Rectal smooth muscle tissue (tissue), 1 donor: Measurements from ENCODE around the gene PARP9.
"Not testable (repeated sequence)": the region's sequence is repeated elsewhere in the genome, so short reads cannot be mapped to it uniquely, and the experiment has no call there.

Experiments
- H3K27ac ChIP-seq: one replicate; pipeline ENCODE4 v1.7.0; 2013; ENCODE audit warnings: low read depth, low read length, inconsistent platforms
- H3K27me3 ChIP-seq: one replicate; pipeline ENCODE4 v1.7.0; 2013; ENCODE audit warnings: low read length; ENCODE audit not compliant: control insufficient read depth, insufficient read depth
- H3K36me3 ChIP-seq: one replicate; pipeline ENCODE4 v1.7.0; 2013; ENCODE audit warnings: low read length; ENCODE audit not compliant: control insufficient read depth, insufficient read depth
- H3K4me1 ChIP-seq: one replicate; pipeline ENCODE4 v1.7.0; 2013; ENCODE audit warnings: low read length; ENCODE audit not compliant: control insufficient read depth, insufficient read depth
- H3K4me3 ChIP-seq: one replicate; pipeline ENCODE4 v1.7.0; 2013; ENCODE audit warnings: low read length
- H3K9ac ChIP-seq: one replicate; pipeline ENCODE4 v1.7.0; 2013; ENCODE audit warnings: low read length

Gene PARP9

DNA sequence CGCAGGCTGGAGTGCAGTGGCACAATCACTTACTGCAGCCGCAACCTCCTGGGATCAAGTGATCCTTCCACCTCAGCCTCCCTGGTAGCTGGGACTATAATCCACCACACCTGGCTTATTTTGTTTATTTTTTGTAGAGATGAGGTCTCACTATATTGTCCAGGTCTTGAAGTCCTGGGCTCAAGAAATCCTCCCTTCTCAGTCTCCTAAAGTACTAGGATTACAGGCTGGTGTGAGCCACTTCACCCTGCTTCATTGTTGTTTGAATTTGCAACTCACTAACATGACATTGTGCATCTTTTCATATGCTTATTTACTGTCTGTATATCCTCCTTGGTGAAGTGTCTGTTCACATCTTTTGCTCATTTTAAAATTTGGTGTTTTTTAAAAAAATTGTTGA, 23.5 kb upstream of the PARP9 start:
- Histone ChIP-seq H3K36me3 (no peaks in the 10 kb centered on the region), H3K27ac (no peak overlapping the region), H3K27me3 (no peaks in the 10 kb centered on the region), H3K9ac (no peak overlapping the region), H3K4me3 (no peak overlapping the region), H3K4me1 (no peaks in the 10 kb centered on the region)

DNA sequence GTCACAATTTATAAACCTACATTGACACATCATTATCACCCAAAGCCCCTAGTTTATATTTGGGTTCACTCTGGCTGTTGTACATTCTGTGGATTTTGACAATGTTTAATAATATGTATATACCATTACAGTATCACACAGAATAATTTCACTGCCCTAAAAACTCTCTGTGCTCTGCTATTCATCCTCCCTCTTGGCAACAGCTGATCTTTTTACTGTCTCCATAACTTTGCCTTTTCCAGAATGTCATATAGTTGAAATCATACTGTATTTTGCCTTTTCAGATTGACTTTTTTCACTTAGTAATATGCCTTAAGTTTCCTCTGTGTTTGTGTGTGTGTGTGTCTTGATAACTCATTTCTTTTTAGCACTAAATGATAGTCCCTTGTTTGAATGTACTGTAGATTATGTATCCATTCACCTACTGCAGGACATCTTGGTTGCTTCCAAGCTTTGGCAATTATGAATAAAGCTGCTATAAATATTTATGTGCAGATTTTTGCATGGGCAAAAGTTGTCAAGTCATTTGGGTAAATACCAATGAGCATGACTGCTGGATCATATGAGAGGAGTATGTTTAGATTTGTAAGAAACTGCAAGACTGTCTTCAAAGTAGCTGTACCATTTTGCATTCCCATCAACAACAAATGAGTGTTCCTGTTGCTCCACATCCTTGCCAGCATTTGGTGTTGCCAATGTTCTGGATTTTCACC, 22.8 kb upstream of the PARP9 start:
- no peaks in the 10 kb centered on the region for H3K27me3 ChIP-seq
- no peak overlapping the region for H3K9ac ChIP-seq
- no peaks in the 10 kb centered on the region for H3K36me3 ChIP-seq
- H3K4me1 ChIP-seq: no peaks in the 10 kb centered on the region
- no peak overlapping the region for H3K4me3 ChIP-seq
- H3K27ac ChIP-seq: no peak overlapping the region

DNA sequence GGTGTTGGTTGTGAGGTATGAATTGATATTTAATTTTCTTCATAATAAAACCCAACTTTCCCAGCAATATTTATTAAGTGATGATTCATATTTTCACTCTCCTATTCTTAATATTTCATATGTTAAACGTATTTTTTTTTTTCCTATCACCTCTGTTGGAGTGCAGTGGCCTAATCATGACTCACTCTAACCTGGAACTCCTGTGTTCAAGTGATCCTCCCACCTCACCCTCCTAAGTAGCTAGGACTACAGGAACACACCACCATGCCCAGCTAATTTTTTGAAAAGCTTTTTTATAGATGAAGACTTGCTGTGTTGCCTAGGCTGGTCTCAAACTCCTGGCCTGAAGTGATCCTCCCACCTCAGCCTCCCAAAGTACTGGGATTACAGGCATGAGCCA, 22.0 kb upstream of the PARP9 start:
- no peaks in the 10 kb centered on the region for H3K4me1 ChIP-seq
- H3K27me3 ChIP-seq: no peaks in the 10 kb centered on the region
- H3K36me3 ChIP-seq: no peaks in the 10 kb centered on the region
- no peak overlapping the region for H3K9ac ChIP-seq
- H3K27ac ChIP-seq: no peak overlapping the region
- H3K4me3 ChIP-seq: no peak overlapping the region

DNA sequence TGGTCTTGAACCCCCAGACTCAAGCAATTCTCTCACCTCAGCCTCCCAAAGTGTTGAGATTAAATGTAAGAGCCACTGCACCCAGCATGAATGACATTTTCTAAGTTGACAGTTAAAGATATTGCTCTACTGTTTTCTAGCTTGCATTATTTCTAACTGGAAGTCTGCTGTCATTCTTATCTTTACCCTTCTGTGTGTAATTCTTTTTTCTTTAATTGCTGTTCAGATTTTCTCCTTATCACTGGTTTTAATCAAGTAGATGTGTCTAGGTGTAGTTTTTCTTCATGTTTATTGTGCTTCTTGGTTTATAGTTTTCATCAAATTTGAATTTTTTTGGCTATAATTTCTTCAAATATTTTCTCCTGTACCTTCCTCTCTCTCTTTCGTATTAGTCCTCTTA, 18.3 kb upstream of the PARP9 start:
- H3K27ac ChIP-seq: no peak overlapping the region
- H3K9ac ChIP-seq: no peak overlapping the region
- no peak overlapping the region for H3K4me3 ChIP-seq
- H3K4me1 ChIP-seq: no peaks in the 10 kb centered on the region
- H3K27me3 ChIP-seq: no peaks in the 10 kb centered on the region
- no peaks in the 10 kb centered on the region for H3K36me3 ChIP-seq

DNA sequence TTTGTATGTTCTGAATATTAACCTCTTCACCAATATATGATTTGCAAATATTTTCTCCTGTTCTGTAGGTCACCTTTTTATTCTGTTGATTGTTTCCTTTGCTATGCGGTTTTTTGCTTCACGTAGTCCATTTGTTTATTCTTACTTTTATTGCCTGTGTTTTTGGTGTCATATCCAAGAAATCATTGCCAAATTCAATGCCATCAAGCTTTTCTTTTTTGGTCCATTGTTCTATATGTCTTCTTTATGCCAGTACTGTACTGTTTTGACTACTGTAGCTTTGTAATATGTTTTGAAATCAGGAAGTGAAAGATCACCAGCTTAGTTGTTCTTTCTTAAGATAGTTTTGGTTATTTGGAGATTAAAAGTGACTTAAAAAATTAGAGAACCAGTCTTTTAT, 17.5 kb upstream of the PARP9 start:
- Histone ChIP-seq H3K36me3 (no peaks in the 10 kb centered on the region), H3K4me3 (no peak overlapping the region), H3K27me3 (no peaks in the 10 kb centered on the region), H3K9ac (no peak overlapping the region), H3K4me1 (no peaks in the 10 kb centered on the region), H3K27ac (no peak overlapping the region)

DNA sequence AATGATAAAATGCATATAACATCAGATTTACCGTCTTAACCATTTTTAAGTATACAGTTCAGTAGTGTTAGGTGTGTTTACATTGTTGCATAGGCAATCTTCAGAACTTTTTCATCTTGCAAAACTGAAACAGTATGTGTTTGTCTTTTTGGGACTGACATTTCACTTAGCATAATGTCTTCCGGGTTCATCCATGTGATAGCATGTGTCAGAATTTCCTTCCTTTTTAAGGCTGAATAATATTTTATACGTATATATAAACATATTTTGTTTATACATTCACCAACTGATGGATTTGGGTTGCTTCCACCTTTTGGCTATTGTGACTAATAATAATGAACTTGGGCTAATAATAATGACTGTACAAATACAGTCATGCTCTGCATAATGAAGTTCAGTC, 16.4 kb upstream of the PARP9 start:
- Histone ChIP-seq H3K27ac (no peak overlapping the region), H3K9ac (no peak overlapping the region), H3K27me3 (no peaks in the 10 kb centered on the region), H3K4me3 (no peak overlapping the region), H3K36me3 (no peaks in the 10 kb centered on the region), H3K4me1 (no peaks in the 10 kb centered on the region)

DNA sequence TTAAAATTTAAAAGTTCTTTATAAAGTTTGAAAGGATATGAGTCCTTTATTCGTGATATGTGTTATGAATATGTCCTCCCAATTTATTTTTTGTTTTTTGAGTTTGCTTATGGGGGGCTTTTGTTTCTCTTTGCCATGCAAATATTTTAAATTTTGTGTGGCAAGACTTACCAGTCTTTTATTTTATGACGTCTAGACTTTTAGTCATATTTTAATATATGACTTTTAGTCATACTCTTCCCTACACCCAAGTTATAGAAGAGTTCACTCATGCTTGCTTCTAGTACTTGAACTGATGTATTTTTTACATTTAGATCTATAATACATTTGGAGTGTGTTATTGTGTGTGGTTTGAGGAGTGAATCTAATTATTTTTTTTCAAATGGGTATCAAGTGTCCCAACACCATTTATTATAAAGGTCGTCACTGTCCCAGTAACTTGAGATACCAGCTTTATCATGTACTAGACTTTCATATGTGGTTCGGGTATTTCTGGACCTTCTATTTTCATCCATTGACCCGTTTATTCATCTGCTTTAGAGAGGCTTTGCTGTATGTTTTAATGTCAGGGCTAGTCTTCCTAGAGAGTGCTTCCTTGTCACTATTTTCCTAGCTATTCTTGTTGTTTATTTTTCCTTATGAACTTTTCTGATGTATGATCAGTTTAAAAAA, 14.1 kb upstream of the PARP9 start:
- Histone ChIP-seq H3K27ac (no peak overlapping the region), H3K36me3 (no peaks in the 10 kb centered on the region), H3K4me3 (peak overlapping the region; percentile 77), H3K27me3 (no peaks in the 10 kb centered on the region), H3K4me1 (no peaks in the 10 kb centered on the region), H3K9ac (no peak overlapping the region)

DNA sequence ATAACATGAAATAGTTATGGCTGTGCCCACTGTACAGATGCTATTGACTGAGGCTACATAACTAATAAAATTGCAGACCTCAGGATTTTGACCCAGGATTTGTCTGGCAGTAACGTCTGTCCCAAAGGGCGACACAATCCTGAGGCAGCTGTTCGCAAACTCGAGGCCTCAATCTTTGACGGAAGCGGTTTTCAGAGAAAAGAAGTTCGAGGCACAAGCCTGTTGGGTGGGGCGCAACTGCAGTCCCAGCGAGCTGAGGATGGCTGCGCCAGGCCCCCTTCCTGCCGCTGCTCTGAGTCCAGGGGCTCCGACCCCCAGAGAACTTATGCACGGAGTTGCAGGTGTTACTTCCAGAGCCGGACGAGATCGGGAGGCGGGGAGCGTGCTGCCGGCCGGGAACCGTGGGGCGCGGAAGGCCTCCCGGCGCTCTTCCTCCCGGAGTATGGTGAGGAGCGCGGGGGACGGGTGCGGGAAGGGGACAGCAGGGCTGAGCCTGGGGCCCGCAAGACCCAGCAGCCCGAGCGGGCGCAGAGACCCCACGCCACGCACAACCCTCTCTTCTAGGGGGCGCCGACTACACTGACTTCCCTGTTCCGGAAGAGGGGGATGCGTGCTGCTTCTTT, 13.4 kb upstream of the PARP9 start, which contains the start of gene PARP15:
Gene PARP15, plus strand, starts transcription at position 242 of the 623 bp plus-strand sequence. Its CDS starts 18 bp downstream, at position 260.
- H3K27ac ChIP-seq: no peak within 1 kb of the TSS
- H3K4me3 ChIP-seq: peak within 1 kb of the TSS; percentile 77
- peak within 1 kb of the TSS; percentile 47 for H3K9ac ChIP-seq
- H3K4me1 ChIP-seq: no peaks in the 10 kb centered on the region
- H3K36me3 ChIP-seq: no peaks in the 10 kb centered on the region
- H3K27me3 ChIP-seq: no peaks in the 10 kb centered on the region

DNA sequence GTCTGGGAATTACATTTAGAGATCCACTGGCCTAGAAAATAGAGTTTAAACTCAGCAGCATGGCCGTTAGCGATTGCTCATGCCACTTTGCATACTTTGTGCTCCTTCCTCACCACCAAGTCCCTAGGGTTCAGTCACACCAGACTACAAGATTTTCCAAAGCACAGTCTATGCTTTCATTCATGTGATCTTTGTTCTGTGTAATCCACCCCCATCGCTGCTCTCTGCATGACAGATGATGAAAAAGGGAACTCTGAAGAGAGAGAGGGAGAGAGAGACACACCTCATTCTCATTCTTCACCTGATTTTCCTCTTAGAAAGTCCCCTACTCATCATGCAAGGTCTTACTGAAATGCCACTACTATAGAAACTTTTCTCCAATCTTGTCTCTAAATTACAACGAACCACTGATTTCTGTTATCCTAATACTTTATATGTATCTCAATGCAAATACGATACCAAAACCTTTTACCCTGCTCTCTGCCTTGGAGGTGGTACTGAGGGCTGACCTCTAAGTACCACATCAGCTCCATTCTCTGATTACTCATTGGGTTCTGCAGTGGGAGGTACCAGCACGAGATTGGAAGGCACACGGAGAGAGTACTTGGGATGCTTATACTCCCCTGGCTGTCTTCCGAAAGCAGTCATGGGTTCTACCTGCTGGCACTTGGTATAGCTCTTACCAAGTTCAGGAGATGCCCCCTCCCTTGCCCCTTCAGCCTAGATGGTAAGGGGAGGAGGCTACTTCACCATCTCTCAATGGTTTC, 12.3 kb upstream of the PARP9 start:
- Histone ChIP-seq H3K27ac (no peak overlapping the region), H3K9ac (no peak overlapping the region)

DNA sequence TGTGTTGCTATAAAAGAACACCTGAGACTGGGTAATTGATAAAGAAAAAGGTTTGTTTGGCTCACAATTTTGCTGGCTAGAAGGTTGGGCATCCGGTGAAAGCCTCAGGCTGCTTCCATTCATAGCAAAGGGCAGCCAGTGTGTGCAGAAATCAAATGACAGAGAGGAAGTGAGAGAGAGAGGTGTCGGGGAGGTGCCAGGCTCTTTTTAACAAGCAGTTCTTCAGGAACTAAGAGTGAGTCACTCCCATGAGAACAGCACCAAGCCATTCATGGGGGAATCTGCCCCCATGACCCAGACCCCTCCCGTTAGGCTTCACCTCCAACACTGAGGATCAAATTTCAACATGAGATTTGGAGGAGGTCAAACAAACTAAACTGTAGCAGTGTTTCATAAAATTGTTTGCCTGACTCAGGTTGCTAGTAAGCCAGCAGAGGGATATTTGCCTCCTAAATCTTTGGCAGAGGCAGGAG, 8.9 kb upstream of the PARP9 start:
- no peak overlapping the region for H3K9ac ChIP-seq
- H3K36me3 ChIP-seq: peaks cover 16% of the 10 kb centered on the region
- no peak overlapping the region for H3K4me3 ChIP-seq
- H3K27me3 ChIP-seq: no peaks in the 10 kb centered on the region
- no peak overlapping the region for H3K27ac ChIP-seq
- peaks cover 12% of the 10 kb centered on the region for H3K4me1 ChIP-seq

More for the DNA sequence above, 12.3 kb upstream of the PARP9 start:
- no peaks in the 10 kb centered on the region for H3K4me1 ChIP-seq
- no peak overlapping the region for H3K4me3 ChIP-seq
- H3K27me3 ChIP-seq: no peaks in the 10 kb centered on the region
- H3K36me3 ChIP-seq: no peaks in the 10 kb centered on the region

DNA sequence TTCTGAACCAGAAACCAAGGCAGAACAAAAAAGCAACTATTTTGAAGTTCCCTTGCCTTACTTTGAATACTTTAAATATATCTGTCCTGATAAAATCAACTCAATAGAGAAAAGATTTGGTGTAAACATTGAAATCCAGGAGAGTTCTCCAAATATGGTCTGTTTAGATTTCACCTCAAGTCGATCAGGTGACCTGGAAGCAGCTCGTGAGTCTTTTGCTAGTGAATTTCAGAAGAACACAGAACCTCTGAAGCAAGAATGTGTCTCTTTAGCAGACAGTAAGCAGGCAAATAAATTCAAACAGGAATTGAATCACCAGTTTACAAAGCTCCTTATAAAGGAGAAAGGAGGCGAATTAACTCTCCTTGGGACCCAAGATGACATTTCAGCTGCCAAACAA, 4.7 kb upstream of the PARP9 start:
- no peak overlapping the region for H3K9ac ChIP-seq
- H3K4me1 ChIP-seq: peaks cover 13% of the 10 kb centered on the region
- no peaks in the 10 kb centered on the region for H3K27me3 ChIP-seq
- no peak overlapping the region for H3K4me3 ChIP-seq
- peak overlapping the region; percentile 85 for H3K27ac ChIP-seq
- H3K36me3 ChIP-seq: peaks cover 25% of the 10 kb centered on the region

DNA sequence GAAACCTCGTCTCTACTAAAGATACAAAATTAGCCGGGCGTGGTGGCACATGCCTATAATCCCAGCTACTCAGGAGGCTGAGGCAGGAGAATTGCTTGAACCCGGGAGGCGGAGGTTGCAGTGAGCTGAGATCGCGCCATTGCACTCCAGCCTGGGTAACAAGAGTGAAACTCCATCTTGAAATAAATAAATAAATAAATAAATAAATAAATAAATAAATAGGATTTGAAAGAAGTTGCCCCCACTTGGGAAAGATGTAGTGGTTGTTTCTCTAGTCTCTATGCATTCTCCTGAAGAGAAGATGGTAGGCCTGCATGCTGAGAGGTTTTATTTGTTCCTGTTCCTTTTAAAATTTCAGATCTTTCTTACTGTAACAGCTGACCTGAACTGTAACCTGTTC, 4.0 kb upstream of the PARP9 start:
- H3K36me3 ChIP-seq: peaks cover 25% of the 10 kb centered on the region

More for the DNA sequence above, 4.0 kb upstream of the PARP9 start:
- H3K27me3 ChIP-seq, H3K4me3 ChIP-seq, H3K9ac ChIP-seq: not testable (repeated sequence)
- Histone ChIP-seq H3K27ac (peak overlapping the region; percentile 85), H3K4me1 (peaks cover 17% of the 10 kb centered on the region)
